Heart left ventricle (tissue), 16 donors: ENCODE measurements around the gene NEMP2. TPM values are rescaled to one million over a fixed set of nuclear protein-coding genes. Genes with fewer than 3 reads are reported as not detected.
A peak's percentile ranks its signal among the peaks of the same experiment; 100 is the strongest.

Source experiments
- ATAC-seq, 4 donors: fragments of 200-7000 bp; cut with Tn5 transposase; one replicate each; pipeline ENCODE4 v1.9.1; 2020 to 2022; ENCODE audit warnings: moderate library complexity in 4 of 4, mild to moderate bottlenecking in 3 of 4, moderate number of reproducible peaks in 1 of 4
- DNase-seq, 5 donors: peaks; one replicate each; pipeline ENCODE4 v3.0.0-alpha.2; 2020
- H3K27ac ChIP-seq, 12 donors: fragments of 200-600 bp; sonication (generic) in 4 of 12; one replicate each; pipeline versions ENCODE4 v1.5.0 to v1.8.0; 2016 to 2022; ENCODE audit warnings: mild to moderate bottlenecking in 2 of 12
- H3K27me3 ChIP-seq, 9 donors: fragments of 200-600 bp; sonication (generic) in 2 of 9; one replicate each; pipeline versions ENCODE4 v1.5.1 to v1.8.0; 2016 to 2022; ENCODE audit warnings: mild to moderate bottlenecking in 3 of 9
- H3K36me3 ChIP-seq, 9 donors: fragments of 200-600 bp; sonication (generic) in 2 of 9; one replicate each; pipeline versions ENCODE4 v1.5.0 to v1.8.0; 2018 to 2022; ENCODE audit warnings: mild to moderate bottlenecking in 2 of 9
- H3K4me1 ChIP-seq, 12 donors: fragments of 200-600 bp; sonication (generic) in 4 of 12; one replicate each; pipeline versions ENCODE4 v1.5.0 to v1.8.0; 2016 to 2022; ENCODE audit warnings: mild to moderate bottlenecking in 3 of 12
- H3K4me3 ChIP-seq, 12 donors: fragments of 200-600 bp; sonication (generic) in 4 of 12; one replicate each; pipeline versions ENCODE4 v1.5.0 to v1.8.0; 2017 to 2022; ENCODE audit warnings: mild to moderate bottlenecking in 9 of 12, moderate library complexity in 4 of 12
- H3K9me3 ChIP-seq, 12 donors: fragments of 200-600 bp; sonication (generic) in 4 of 12; one replicate each; pipeline versions ENCODE4 v1.5.0 to v1.8.0; 2016 to 2022; ENCODE audit warnings: mild to moderate bottlenecking in 1 of 12
- POLR2A ChIP-seq, 2 donors: fragments of 450-650 bp; IDR thresholded peaks; one replicate each; pipeline ENCODE4 v1.6.1; 2017; ENCODE audit warnings: antibody characterized with exemption in 2 of 2, mild to moderate bottlenecking in 2 of 2, moderate library complexity in 2 of 2
- WGBS, 4 donors: extraction: QIAGEN DNeasy Blood & Tissue Kit in 2 of 4; methylation state at CpG; one replicate each; pipeline versions ENCODE4 v1.1.5 to v1.1.7; 2013 to 2018; 5-methylcytosine and 5-hydroxymethylcytosine counted together
- intact Hi-C, 10 donors: fragments of 100-400 bp; cut with DNase I; formaldehyde crosslinking; loops; one replicate each; pipeline versions ENCODE4 v1.11.1 to v1.14.2; 2022
- polyA plus RNA-seq, 2 donors: library from polyadenylated mRNA; stranded (reverse); fragments of 200-250 nt; gene quantifications; one replicate each; pipeline ENCODE4 v1.2.3, GENCODE V29; 2013
- total RNA-seq, 9 donors: library from RNA; depleted of rRNA in 2 of 9; stranded (reverse); fragments of >200 nt in 2 of 9; fragmentation: NEBNext Ultra II Directional in 3 of 9; extraction: Animal tissue kit (Norgen Biotek cat#: 25700) in 3 of 9; gene quantifications; one replicate each; pipeline versions ENCODE4 v1.1.0 to v1.2.4, GENCODE V29; 2016 to 2023
- TF ChIP-seq, protein P1 (sequence below), 12 donors: fragments of 200-600 bp; sonication (generic) in 4 of 12; IDR thresholded peaks; one replicate each; pipeline versions ENCODE4 v1.5.0 to v1.8.0; 2018 to 2022; ENCODE audit warnings: antibody characterized with exemption in 12 of 12, mild to moderate bottlenecking in 5 of 12
- donor health status: ischemic (EF 13 %, LVEDD 7.1; RV severe dilation, severe dysfunction).
- donor health status: healthy with polysubstance abuse.
- donor health status: DM: no; HTN: yes; CAD: no.
- donor health status: DM: no; HTN: no; CAD: no.
- donor health status: ischemic (EF 25% LVEDD 6.9; RV normal size, moderate dysfunction).
- donor health status: ischemic (EF 25% LVEDD 5.7; RV mildly dilated, moderate dysfunction).
- donor health status: healthy.
- donor health status: DM: yes; HTN: yes; CAD: no.
- donor health status: ischemic (EF 35%, LVEDD 5.7; RV mildly dilated, moderate dysfunction).
- donor health status: nonischemic (EF 11% LVEDD 7.7; RV severe dilation, severe dysfunction).
- donor health status: DM: yes; HTN: yes; CAD: no.
- donor health status: PGD.
- donor health status: ischemic (EF 29% LVEDD 5.4; RV normal size, mild dysfunction).
- donor health status: nonischemic (EF 23%, LVEDD 6.1; RV moderate dilation, normal function).

The NEMP2 gene
- total and polyA plus RNA-seq, 11 donors: 0.42 to 4.6 (median 2.2) TPM

DNA sequence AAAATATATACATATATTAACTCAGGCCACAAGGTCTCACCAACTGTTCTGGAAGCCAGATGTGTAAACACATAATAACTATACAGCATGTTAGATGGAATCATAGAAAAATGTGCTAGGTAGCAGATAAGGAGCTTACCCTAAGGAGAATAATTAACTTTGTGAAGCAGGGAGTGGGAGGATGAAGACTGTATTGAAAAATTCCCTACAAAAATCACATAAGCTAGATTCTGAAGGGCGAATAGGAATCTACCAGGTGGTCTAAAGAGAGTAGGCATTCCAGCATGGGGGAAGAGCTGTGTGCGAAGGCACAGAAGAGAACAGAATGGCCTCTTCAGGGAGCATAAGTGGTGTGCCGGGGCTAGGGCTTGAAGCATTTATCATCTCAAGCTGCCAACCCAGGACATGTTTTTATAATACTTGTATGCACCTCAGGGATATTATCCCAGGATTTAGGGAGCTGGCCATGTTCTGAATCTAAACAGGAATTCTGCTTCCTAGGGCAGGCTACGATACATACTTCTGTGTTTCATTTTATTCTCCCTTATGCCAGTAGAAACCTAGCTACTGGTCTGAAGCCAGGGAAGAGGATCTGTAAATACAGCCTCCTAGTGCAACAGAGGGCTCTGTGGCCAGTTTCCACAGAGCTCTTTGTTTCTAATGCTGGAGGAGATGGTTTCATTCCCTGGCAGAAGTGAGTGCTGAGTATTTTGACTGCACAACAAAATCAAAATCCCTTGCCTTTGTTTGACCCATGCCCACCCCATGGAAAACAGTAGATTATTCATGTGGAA lies 56.7 kb downstream of the NEMP2 start:
- no peaks in the 10 kb centered on the region for H3K27me3 ChIP-seq
- ATAC-seq (peak; percentile 73 to 78 (median 74)), DNase-seq (no peak)
- H3K9me3 ChIP-seq: no peaks in the 10 kb centered on the region
- intact Hi-C loops: no loop called here
- TF ChIP-seq, protein P1, sequence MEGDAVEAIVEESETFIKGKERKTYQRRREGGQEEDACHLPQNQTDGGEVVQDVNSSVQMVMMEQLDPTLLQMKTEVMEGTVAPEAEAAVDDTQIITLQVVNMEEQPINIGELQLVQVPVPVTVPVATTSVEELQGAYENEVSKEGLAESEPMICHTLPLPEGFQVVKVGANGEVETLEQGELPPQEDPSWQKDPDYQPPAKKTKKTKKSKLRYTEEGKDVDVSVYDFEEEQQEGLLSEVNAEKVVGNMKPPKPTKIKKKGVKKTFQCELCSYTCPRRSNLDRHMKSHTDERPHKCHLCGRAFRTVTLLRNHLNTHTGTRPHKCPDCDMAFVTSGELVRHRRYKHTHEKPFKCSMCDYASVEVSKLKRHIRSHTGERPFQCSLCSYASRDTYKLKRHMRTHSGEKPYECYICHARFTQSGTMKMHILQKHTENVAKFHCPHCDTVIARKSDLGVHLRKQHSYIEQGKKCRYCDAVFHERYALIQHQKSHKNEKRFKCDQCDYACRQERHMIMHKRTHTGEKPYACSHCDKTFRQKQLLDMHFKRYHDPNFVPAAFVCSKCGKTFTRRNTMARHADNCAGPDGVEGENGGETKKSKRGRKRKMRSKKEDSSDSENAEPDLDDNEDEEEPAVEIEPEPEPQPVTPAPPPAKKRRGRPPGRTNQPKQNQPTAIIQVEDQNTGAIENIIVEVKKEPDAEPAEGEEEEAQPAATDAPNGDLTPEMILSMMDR (IDR thresholded peaks at IDR 0.05): no peak
- TF ChIP-seq POLR2A (IDR thresholded peaks at IDR 0.05): no peak
- peak overlapping the region in 2 of 12 donors; percentile 7 to 25 for H3K4me3 ChIP-seq
- H3K4me1 ChIP-seq: peaks cover 0 to 32% (median 9%) of the 10 kb centered on the region in 12 donors
- WGBS, 4 donors: 50 to 58% (median 52%) methylated on average over 4 of the region's 4 CpGs
- H3K27ac ChIP-seq: peak overlapping the region in 10 of 12 donors; percentile 4 to 79 (median 53)
- no peaks in the 10 kb centered on the region for H3K36me3 ChIP-seq

DNA sequence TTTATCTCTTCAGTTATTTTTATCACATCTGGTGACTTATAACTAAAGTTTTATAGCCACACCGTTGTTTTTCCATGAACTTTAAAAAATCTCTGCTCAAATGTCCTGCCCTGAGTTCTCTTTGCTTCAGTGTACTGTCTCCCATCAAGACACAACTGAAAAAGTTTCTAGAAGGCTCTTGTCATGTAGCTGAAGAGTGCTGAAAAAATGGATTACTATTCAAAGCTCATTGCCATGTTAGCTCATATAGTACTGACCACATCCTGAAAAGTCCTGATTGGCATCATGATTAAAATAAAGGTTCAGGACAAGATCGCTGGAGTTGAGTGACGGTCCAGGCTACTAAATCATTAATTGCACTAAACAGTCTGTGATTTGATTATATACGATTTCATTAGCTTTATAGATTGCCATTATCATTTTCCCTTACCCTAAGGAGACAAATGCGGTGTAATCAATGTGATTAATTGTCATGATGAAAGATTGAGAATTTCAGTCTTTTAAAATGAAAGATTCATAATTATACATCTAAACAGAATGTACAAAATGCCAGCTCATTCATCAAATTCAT lies 64.2 kb downstream of the NEMP2 start:
- H3K36me3 ChIP-seq: peaks cover 0 to 11% (median 0%) of the 10 kb centered on the region in 9 donors
- no peak for ATAC-seq
- TF ChIP-seq, protein P1 (IDR thresholded peaks at IDR 0.05): no peak
- TF ChIP-seq POLR2A (IDR thresholded peaks at IDR 0.05): no peak
- peak overlapping the region; percentile 69 to 91 (median 82) for H3K27ac ChIP-seq
- no peaks in the 10 kb centered on the region for H3K27me3 ChIP-seq
- H3K4me3 ChIP-seq: peak overlapping the region in 1 of 12 donors; percentile 1
- H3K9me3 ChIP-seq: no peaks in the 10 kb centered on the region
- peaks cover 17 to 49% (median 39%) of the 10 kb centered on the region in 12 donors for H3K4me1 ChIP-seq
- 62 to 71% (median 67%) methylated on average over 5 of the region's 5 CpGs for WGBS, 4 donors
- DNase-seq: no peak
- intact Hi-C loops: no loop called here

DNA sequence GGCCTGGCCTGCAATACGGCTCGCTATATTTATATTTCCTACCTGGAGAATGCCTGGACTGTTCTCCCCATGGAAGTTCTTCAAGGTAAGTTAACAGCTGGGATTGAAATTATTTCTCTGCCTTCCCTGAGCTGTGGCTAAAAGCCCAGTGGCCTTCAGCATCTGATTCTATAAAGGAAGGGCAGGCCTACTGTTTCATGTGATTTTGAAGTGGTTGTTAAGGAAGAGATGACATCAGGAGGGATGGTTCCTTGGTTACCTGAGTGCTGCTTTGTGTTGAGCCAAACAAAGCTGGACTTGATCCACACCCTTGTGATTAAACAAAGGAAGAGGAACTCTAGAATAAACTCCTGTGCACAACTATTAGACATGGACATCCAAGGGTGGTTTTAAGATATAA lies 64.8 kb downstream of the NEMP2 start:
- peaks cover 0 to 11% (median 0%) of the 10 kb centered on the region in 9 donors for H3K36me3 ChIP-seq
- peak overlapping the region in 5 of 12 donors; percentile 7 to 27 (median 7) for H3K4me3 ChIP-seq
- intact Hi-C loops: loop anchor here in 4 of 10 donors (2.0 to 10.0 kb wide), 6 partner anchors 42 to 65 kb away; partner anchors contain the start of genes MFSD6 (in 3 of the 4) and NEMP2 (in 1 of the 4)
- peaks cover 17 to 53% (median 40%) of the 10 kb centered on the region in 12 donors for H3K4me1 ChIP-seq
- ATAC-seq: peak; percentile 82 to 96 (median 95)
- 25 to 33% (median 31%) methylated on average over 2 of the region's 2 CpGs for WGBS, 4 donors
- peak in 4 of 5 donors; percentile 37 to 70 (median 52) for DNase-seq
- peak overlapping the region; percentile 69 to 91 (median 82) for H3K27ac ChIP-seq
- no peaks in the 10 kb centered on the region for H3K27me3 ChIP-seq
- TF ChIP-seq, protein P1 (IDR thresholded peaks at IDR 0.05): no peak
- no peak for TF ChIP-seq POLR2A (IDR thresholded peaks at IDR 0.05)
- H3K9me3 ChIP-seq: no peaks in the 10 kb centered on the region
